ENCODE measurements around the gene DIAPH3.

DNA sequence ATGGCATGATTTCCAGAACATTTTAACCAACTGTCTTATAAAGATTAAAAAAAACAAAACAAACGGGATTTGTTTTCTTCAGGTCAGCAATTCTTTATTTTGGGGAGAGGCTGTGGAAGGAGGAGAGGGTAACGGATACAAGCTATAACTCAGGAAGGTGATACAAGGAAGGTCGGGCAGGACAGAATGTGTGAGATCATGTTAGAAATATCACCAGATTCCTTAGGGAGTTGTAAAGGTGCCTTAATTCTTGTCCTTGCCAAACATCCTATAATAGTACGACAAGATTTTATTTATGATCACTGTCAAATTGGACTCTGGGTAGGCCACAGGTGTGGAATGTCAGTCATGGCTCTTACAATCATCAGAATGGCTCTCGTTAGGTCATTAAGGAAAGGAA lies 503.1 kb downstream of the DIAPH3 start:
- TF ChIP-seq POLR2A (IDR thresholded peaks at IDR 0.05; ENCODE audit: low read depth, low read length) (no peak), MXI1 (IDR thresholded peaks at IDR 0.05; ENCODE audit: borderline replicate concordance, low read depth, low read length) (no peak), CEBPB (IDR thresholded peaks at IDR 0.05; ENCODE audit: low read depth, low read length) (no peak), FOS (IDR thresholded peaks at IDR 0.05; ENCODE audit: low read depth, low read length) (no peak), RAD21 (IDR thresholded peaks at IDR 0.05; ENCODE audit: low read length) (no peak)
- TF ChIP-seq, protein P1, sequence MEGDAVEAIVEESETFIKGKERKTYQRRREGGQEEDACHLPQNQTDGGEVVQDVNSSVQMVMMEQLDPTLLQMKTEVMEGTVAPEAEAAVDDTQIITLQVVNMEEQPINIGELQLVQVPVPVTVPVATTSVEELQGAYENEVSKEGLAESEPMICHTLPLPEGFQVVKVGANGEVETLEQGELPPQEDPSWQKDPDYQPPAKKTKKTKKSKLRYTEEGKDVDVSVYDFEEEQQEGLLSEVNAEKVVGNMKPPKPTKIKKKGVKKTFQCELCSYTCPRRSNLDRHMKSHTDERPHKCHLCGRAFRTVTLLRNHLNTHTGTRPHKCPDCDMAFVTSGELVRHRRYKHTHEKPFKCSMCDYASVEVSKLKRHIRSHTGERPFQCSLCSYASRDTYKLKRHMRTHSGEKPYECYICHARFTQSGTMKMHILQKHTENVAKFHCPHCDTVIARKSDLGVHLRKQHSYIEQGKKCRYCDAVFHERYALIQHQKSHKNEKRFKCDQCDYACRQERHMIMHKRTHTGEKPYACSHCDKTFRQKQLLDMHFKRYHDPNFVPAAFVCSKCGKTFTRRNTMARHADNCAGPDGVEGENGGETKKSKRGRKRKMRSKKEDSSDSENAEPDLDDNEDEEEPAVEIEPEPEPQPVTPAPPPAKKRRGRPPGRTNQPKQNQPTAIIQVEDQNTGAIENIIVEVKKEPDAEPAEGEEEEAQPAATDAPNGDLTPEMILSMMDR (conservative IDR thresholded peaks at IDR 0.05; ENCODE audit: low read depth, low read length) = no peak
